ENCODE data around the gene PRADC1.
A peak's percentile ranks its signal among the peaks of the same experiment; 100 is the strongest.
"Not testable (repeated sequence)": the region's sequence is repeated elsewhere in the genome, so short reads cannot be mapped to it uniquely, and the experiment has no call there.

Gene PRADC1

GRCh38 chr2:73264783-73265182 lies 31.7 kb upstream of the PRADC1 start:
- Mint-ChIP-seq H3K27me3 (ENCODE audit: low read depth) (peaks cover 33% of the 10 kb centered on the region), H3K27ac (no peak overlapping the region), H3K9me3 (no peaks in the 10 kb centered on the region), H3K36me3 (ENCODE audit: low read depth) (no peaks in the 10 kb centered on the region), H3K4me1 (peaks cover 4% of the 10 kb centered on the region), H3K4me3 (no peak overlapping the region)
- no peak for TF ChIP-seq CTCF (IDR thresholded peaks at IDR 0.05; ENCODE audit: unreplicated experiment in 3 of 3)

- Mint-ChIP-seq H3K27me3 (ENCODE audit: low read depth) (peaks cover 30% of the 10 kb centered on the region), H3K4me3 (no peak overlapping the region), H3K4me1 (peaks cover 4% of the 10 kb centered on the region), H3K36me3 (ENCODE audit: low read depth) (no peaks in the 10 kb centered on the region), H3K9me3 (no peaks in the 10 kb centered on the region), H3K27ac (no peak overlapping the region)
- TF ChIP-seq CTCF (IDR thresholded peaks at IDR 0.05; ENCODE audit: unreplicated experiment in 3 of 3): no peak
These were observed 31.2 kb upstream of the PRADC1 start for GRCh38 chr2:73264332-73264606.

GRCh38 chr2:73263540-73264331 lies 30.7 kb upstream of the PRADC1 start:
- Mint-ChIP-seq H3K27me3 (ENCODE audit: low read depth) (peaks cover 28% of the 10 kb centered on the region), H3K4me1 (peaks cover 4% of the 10 kb centered on the region), H3K27ac (no peak overlapping the region), H3K9me3 (no peaks in the 10 kb centered on the region), H3K4me3 (no peak overlapping the region), H3K36me3 (ENCODE audit: low read depth) (no peaks in the 10 kb centered on the region)
- no peak for TF ChIP-seq CTCF (IDR thresholded peaks at IDR 0.05; ENCODE audit: unreplicated experiment in 3 of 3)

GRCh38 chr2:73262691-73263429 lies 29.8 kb upstream of the PRADC1 start:
- H3K27me3 Mint-ChIP-seq (ENCODE audit: low read depth): peaks cover 19% of the 10 kb centered on the region
- H3K4me3 Mint-ChIP-seq; H3K36me3 Mint-ChIP-seq (ENCODE audit: low read depth); H3K9me3 Mint-ChIP-seq; H3K4me1 Mint-ChIP-seq; H3K27ac Mint-ChIP-seq: not testable (repeated sequence)

- no peaks in the 10 kb centered on the region for H3K36me3 Mint-ChIP-seq (ENCODE audit: low read depth)
- no peaks in the 10 kb centered on the region for H3K4me1 Mint-ChIP-seq
- H3K27ac Mint-ChIP-seq: no peak overlapping the region
- no peak overlapping the region for H3K4me3 Mint-ChIP-seq
- peaks cover 12% of the 10 kb centered on the region for H3K27me3 Mint-ChIP-seq (ENCODE audit: low read depth)
- TF ChIP-seq CTCF (IDR thresholded peaks at IDR 0.05; ENCODE audit: unreplicated experiment in 3 of 3): no peak
- no peaks in the 10 kb centered on the region for H3K9me3 Mint-ChIP-seq
These were observed 29.1 kb upstream of the PRADC1 start for GRCh38 chr2:73262108-73262651.

GRCh38 chr2:73260338-73260984 lies 27.4 kb upstream of the PRADC1 start:
- TF ChIP-seq CTCF (IDR thresholded peaks at IDR 0.05; ENCODE audit: unreplicated experiment in 3 of 3): peak; percentile 30 to 35 (median 30)
- H3K36me3 Mint-ChIP-seq (ENCODE audit: low read depth): no peaks in the 10 kb centered on the region
- H3K4me3 Mint-ChIP-seq: no peak overlapping the region
- H3K4me1 Mint-ChIP-seq: no peaks in the 10 kb centered on the region
- H3K27ac Mint-ChIP-seq: no peak overlapping the region
- no peaks in the 10 kb centered on the region for H3K27me3 Mint-ChIP-seq (ENCODE audit: low read depth)
- H3K9me3 Mint-ChIP-seq: no peaks in the 10 kb centered on the region
